Esophagus muscularis mucosa (tissue), 4 donors: ENCODE results near the gene VMP1.

Experiments
- EP300 ChIP-seq: sonication (generic); formaldehyde crosslinking; IDR thresholded peaks from one replicate; pipeline ENCODE4 v1.6.1; 2017; ENCODE audit warnings: antibody characterized with exemption
- POLR2A ChIP-seq: fragments of 450-650 bp; IDR thresholded peaks from one replicate; pipeline ENCODE4 v1.6.1; 2017; ENCODE audit warnings: antibody characterized with exemption, moderate library complexity, mild to moderate bottlenecking, low read depth
- POLR2AphosphoS5 ChIP-seq, 2 donors: sonication (generic); formaldehyde crosslinking; IDR thresholded peaks; one replicate each; pipeline ENCODE4 v1.6.1; 2017; ENCODE audit warnings: antibody characterized with exemption in 2 of 2
- TF ChIP-seq, protein P1 (sequence below), 3 experiments: fragments of 200-600 bp in 2 of 3; fragments of 450-650 bp in 1 of 3; sonication (generic) in 2 of 3; IDR thresholded peaks; one replicate each; pipeline ENCODE4 v1.5.1; 2017 to 2019; ENCODE audit warnings: antibody characterized with exemption in 3 of 3, mild to moderate bottlenecking in 2 of 3, moderate library complexity in 1 of 3

GRCh38 chr17:59888145-59888750 lies 180.8 kb downstream of the VMP1 start:
- TF ChIP-seq POLR2AphosphoS5 (IDR thresholded peaks at IDR 0.05), result no peak
- TF ChIP-seq POLR2A, result no peak
- TF ChIP-seq, protein P1, sequence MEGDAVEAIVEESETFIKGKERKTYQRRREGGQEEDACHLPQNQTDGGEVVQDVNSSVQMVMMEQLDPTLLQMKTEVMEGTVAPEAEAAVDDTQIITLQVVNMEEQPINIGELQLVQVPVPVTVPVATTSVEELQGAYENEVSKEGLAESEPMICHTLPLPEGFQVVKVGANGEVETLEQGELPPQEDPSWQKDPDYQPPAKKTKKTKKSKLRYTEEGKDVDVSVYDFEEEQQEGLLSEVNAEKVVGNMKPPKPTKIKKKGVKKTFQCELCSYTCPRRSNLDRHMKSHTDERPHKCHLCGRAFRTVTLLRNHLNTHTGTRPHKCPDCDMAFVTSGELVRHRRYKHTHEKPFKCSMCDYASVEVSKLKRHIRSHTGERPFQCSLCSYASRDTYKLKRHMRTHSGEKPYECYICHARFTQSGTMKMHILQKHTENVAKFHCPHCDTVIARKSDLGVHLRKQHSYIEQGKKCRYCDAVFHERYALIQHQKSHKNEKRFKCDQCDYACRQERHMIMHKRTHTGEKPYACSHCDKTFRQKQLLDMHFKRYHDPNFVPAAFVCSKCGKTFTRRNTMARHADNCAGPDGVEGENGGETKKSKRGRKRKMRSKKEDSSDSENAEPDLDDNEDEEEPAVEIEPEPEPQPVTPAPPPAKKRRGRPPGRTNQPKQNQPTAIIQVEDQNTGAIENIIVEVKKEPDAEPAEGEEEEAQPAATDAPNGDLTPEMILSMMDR (IDR thresholded peaks at IDR 0.05), result no peak
- no peak for TF ChIP-seq EP300
